Tibial nerve (tissue), 4 donors: Measurements from ENCODE around the gene C11orf65. TPM values are rescaled to one million over a fixed set of nuclear protein-coding genes. Genes with fewer than 3 reads are reported as not detected.
"Not testable (repeated sequence)": the region's sequence is repeated elsewhere in the genome, so short reads cannot be mapped to it uniquely, and the experiment has no call there.

Experiments
- DNase-seq, 2 donors: peaks; one replicate each; pipeline ENCODE4 v3.0.0-alpha.2; 2019; ENCODE audit warnings: low spot score in 2 of 2
- H3K27ac ChIP-seq, 4 donors: fragments of 200-600 bp; sonication (generic) in 3 of 4; one replicate each; pipeline ENCODE4 v1.5.1; 2017 to 2019; ENCODE audit warnings: mild to moderate bottlenecking in 1 of 4
- H3K27me3 ChIP-seq, 2 donors: fragments of 200-600 bp; sonication (generic) in 1 of 2; one replicate each; pipeline versions ENCODE4 v1.5.1 to v1.6.0; 2017 to 2019
- H3K36me3 ChIP-seq, 3 donors: fragments of 200-600 bp; sonication (generic); one replicate each; pipeline ENCODE4 v1.5.1; 2018 to 2019
- H3K4me1 ChIP-seq, 4 donors: fragments of 200-600 bp; sonication (generic) in 3 of 4; one replicate each; pipeline ENCODE4 v1.5.1; 2017 to 2019
- H3K4me3 ChIP-seq, 4 donors: fragments of 200-600 bp; sonication (generic) in 3 of 4; one replicate each; pipeline ENCODE4 v1.5.1; 2017 to 2019; ENCODE audit warnings: mild to moderate bottlenecking in 1 of 4, moderate library complexity in 1 of 4
- H3K9me3 ChIP-seq, 4 donors: fragments of 200-600 bp; sonication (generic) in 3 of 4; one replicate each; pipeline ENCODE4 v1.5.1; 2017 to 2019
- EP300 ChIP-seq, 2 donors: sonication (generic); formaldehyde crosslinking; IDR thresholded peaks; one replicate each; pipeline ENCODE4 v1.6.1; 2017; ENCODE audit warnings: antibody characterized with exemption in 2 of 2, mild to moderate bottlenecking in 1 of 2
- POLR2A ChIP-seq, 2 donors: fragments of 450-650 bp; IDR thresholded peaks; one replicate each; pipeline ENCODE4 v1.6.1; 2017; ENCODE audit warnings: antibody characterized with exemption in 2 of 2, mild to moderate bottlenecking in 2 of 2, moderate library complexity in 2 of 2
- WGBS, 2 donors: methylation state at CpG; one replicate each; pipeline ENCODE4 v1.1.5; 2018; 5-methylcytosine and 5-hydroxymethylcytosine counted together
- total RNA-seq, 4 donors: library from RNA; depleted of rRNA; stranded (reverse); fragments of >200 nt; gene quantifications; one replicate each; pipeline ENCODE4 v1.1.0, GENCODE V29; 2016
- TF ChIP-seq, protein P1 (sequence below), 5 experiments: fragments of 200-600 bp in 3 of 5; fragments of 450-650 bp in 2 of 5; sonication (generic) in 3 of 5; IDR thresholded peaks; one replicate each; pipeline ENCODE4 v1.5.1; 2016 to 2019; ENCODE audit warnings: antibody characterized with exemption in 5 of 5, mild to moderate bottlenecking in 3 of 5, moderate library complexity in 2 of 5

Gene C11orf65
- total RNA-seq, 4 donors from 2014 or later: 0.59 to 3.7 (median 0.84) TPM; not detected in 1

DNA sequence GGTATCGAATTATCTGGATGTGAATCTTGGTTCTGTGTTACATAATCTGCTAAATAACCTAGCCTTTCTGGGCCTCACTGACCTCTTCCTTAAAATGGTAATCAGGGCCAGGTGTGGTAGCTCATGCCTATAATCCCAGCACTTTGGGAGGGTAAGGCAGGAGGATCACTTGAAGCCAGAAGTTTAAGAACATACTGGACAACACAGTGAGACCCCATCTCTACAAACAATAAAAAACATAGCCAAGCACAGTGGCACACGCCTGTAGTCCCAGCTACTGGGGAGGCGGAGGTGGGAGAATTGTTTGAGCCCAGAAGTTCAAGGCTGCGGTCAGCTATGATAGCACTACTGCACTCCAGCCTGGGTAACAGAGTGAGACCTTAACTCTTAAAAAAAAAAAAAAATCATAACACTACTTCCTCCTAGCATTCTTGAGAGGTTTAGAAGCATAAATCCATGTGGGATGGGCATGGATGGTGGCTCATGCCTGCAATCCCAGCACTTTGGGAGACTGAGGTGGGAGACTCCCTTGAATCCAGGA, 72.5 kb downstream of the C11orf65 start:
- TF ChIP-seq, protein P1, sequence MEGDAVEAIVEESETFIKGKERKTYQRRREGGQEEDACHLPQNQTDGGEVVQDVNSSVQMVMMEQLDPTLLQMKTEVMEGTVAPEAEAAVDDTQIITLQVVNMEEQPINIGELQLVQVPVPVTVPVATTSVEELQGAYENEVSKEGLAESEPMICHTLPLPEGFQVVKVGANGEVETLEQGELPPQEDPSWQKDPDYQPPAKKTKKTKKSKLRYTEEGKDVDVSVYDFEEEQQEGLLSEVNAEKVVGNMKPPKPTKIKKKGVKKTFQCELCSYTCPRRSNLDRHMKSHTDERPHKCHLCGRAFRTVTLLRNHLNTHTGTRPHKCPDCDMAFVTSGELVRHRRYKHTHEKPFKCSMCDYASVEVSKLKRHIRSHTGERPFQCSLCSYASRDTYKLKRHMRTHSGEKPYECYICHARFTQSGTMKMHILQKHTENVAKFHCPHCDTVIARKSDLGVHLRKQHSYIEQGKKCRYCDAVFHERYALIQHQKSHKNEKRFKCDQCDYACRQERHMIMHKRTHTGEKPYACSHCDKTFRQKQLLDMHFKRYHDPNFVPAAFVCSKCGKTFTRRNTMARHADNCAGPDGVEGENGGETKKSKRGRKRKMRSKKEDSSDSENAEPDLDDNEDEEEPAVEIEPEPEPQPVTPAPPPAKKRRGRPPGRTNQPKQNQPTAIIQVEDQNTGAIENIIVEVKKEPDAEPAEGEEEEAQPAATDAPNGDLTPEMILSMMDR (IDR thresholded peaks at IDR 0.05): no peak
- TF ChIP-seq POLR2A (IDR thresholded peaks at IDR 0.05) (no peak), EP300 (IDR thresholded peaks at IDR 0.05) (no peak)
- H3K9me3 ChIP-seq: no peaks in the 10 kb centered on the region
- H3K36me3 ChIP-seq: peaks cover 0 to 11% (median 0%) of the 10 kb centered on the region in 3 donors
- H3K4me1 ChIP-seq: no peaks in the 10 kb centered on the region
- H3K27ac ChIP-seq: no peak overlapping the region
- no peaks in the 10 kb centered on the region for H3K27me3 ChIP-seq
- no peak overlapping the region for H3K4me3 ChIP-seq
- DNase-seq: no peak
- 92 to 93% methylated on average over 4 of the region's 4 CpGs for WGBS, 2 donors

DNA sequence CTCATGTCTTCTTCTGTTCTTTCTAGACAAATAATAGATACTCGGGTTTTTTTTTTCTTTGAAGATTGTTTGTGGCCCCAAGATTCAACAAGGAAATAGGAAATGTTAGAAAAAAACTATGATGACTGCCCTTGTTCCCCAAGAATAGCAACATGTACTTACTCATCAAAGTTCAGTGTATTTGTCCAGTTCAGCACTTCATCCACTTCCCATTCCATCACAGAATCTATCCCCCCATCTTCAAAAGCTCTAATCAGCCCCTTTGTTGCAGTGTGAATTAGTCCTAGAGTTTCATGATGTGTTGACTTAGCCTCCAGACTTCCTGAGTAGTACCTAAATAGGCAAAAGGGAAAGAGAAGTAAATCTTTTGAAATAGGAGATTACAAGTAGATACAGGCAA, 74.3 kb downstream of the C11orf65 start:
- WGBS, 2 donors: 44 to 54% methylated on average over 1 of the region's 1 CpG
- TF ChIP-seq, protein P1 (IDR thresholded peaks at IDR 0.05): no peak
- TF ChIP-seq EP300 (IDR thresholded peaks at IDR 0.05) (no peak), POLR2A (IDR thresholded peaks at IDR 0.05) (no peak)
- H3K4me1 ChIP-seq: no peaks in the 10 kb centered on the region

DNA sequence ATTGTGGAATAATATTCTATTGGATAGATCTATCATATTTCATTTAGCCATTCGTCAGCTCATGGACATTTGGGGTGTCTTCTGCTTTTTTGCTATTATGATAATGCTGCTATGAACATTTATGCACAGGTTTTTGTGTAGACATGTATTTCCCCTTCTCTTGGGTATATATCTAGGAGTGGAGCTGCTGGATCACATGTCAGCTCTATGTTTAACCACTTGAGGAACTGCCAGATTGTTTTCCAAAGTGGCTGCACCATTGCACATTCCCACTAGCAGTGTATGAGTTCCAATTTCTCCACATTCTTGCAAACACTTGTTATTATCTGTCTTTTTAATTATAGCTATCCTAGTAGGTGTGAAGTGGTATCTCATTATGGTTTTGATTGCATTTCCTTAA, 75.0 kb downstream of the C11orf65 start:
- no peaks in the 10 kb centered on the region for H3K4me1 ChIP-seq
- H3K9me3 ChIP-seq: no peaks in the 10 kb centered on the region
- TF ChIP-seq POLR2A (IDR thresholded peaks at IDR 0.05): no peak
- TF ChIP-seq, protein P1 (IDR thresholded peaks at IDR 0.05): no peak
- H3K27ac ChIP-seq: no peak overlapping the region
- DNase-seq: no peak
- no peaks in the 10 kb centered on the region for H3K27me3 ChIP-seq
- 73 to 82% methylated on average over 1 of the region's 1 CpG for WGBS, 2 donors
- peaks cover 0 to 11% (median 0%) of the 10 kb centered on the region in 3 donors for H3K36me3 ChIP-seq
- H3K4me3 ChIP-seq: no peak overlapping the region

More for the DNA sequence above, 74.3 kb downstream of the C11orf65 start:
- no peak overlapping the region for H3K27ac ChIP-seq
- no peak overlapping the region for H3K4me3 ChIP-seq
- no peak for DNase-seq
- H3K27me3 ChIP-seq: no peaks in the 10 kb centered on the region
- peaks cover 0 to 11% (median 0%) of the 10 kb centered on the region in 3 donors for H3K36me3 ChIP-seq
- H3K9me3 ChIP-seq: no peaks in the 10 kb centered on the region

DNA sequence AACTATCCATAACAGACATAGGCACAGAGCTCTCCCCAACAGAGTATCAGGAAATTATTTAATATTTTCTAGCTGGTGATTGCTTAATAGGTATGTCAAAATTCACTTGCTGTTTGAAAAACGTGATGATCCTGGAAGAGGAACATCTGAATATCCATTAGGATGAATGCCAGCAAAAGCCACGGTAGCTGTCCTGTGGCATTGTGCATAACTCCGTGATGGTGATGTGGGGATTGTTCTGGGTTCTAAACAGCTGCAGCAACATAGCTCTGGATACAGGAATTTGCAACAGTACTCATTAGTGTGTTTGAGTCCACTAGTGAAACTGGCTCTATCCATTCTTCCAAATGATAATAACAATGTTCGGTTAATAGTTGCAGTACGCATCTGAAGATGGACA, 78.8 kb downstream of the C11orf65 start:
- Histone ChIP-seq H3K36me3 (peaks cover 0 to 20% (median 0%) of the 10 kb centered on the region in 3 donors), H3K4me3 (no peak overlapping the region), H3K4me1 (no peaks in the 10 kb centered on the region), H3K27ac (no peak overlapping the region), H3K9me3 (no peaks in the 10 kb centered on the region), H3K27me3 (no peaks in the 10 kb centered on the region)
- no peak for TF ChIP-seq POLR2A (IDR thresholded peaks at IDR 0.05)
- TF ChIP-seq, protein P1 (IDR thresholded peaks at IDR 0.05): no peak
- TF ChIP-seq EP300 (IDR thresholded peaks at IDR 0.05): no peak
- 77 to 82% methylated on average over 5 of the region's 5 CpGs for WGBS, 2 donors
- no peak for DNase-seq

DNA sequence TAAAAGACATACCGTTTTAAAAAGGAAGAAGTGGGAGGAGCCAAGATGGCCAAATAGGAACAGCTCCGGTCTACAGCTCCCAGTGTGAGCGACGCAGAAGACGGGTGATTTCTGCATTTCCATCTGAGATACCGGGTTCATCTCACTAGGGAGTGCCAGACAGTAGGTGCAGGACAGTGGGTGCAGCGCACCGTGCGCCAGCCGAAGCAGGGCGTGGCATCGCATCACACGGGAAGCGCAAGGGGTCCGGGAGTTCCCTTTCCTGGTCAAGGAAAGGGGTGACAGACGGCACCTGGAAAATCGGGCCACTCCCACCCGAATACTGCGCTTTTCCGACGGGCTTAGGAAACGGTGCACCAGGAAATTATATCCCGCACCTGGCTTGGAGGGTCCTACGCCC, 93.8 kb downstream of the C11orf65 start:
- H3K36me3 ChIP-seq: peaks cover 0 to 24% (median 0%) of the 10 kb centered on the region in 3 donors
- not testable (repeated sequence) for H3K27ac ChIP-seq, H3K4me1 ChIP-seq, H3K9me3 ChIP-seq, DNase-seq, H3K4me3 ChIP-seq, H3K27me3 ChIP-seq
- 92 to 95% methylated on average over 24 of the region's 24 CpGs for WGBS, 2 donors

DNA sequence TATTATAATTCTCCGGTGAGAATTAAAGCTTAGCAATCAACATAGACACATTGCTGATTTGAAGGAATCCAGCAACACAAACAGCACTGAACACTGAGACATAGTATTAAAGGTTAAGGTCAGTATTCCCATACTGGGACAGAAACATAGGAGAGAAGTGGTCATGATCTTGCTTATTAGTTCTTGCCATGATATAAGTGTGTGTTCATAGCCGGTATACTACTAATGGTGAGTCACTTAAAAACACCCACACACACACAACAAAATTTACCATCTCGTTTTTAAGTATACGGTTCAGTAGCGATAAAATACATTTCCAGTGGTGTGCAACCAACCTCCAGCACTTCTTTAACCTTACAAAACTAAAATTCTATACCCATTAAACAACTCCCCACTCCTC, 96.3 kb downstream of the C11orf65 start:
- Histone ChIP-seq H3K27me3 (no peaks in the 10 kb centered on the region), H3K4me3 (no peak overlapping the region), H3K27ac (no peak overlapping the region), H3K9me3 (peaks cover 0 to 7% (median 0%) of the 10 kb centered on the region in 4 donors), H3K4me1 (peaks cover 0 to 8% (median 0%) of the 10 kb centered on the region in 4 donors), H3K36me3 (peaks cover 0 to 39% (median 0%) of the 10 kb centered on the region in 3 donors)
- TF ChIP-seq POLR2A (IDR thresholded peaks at IDR 0.05): no peak
- TF ChIP-seq, protein P1 (IDR thresholded peaks at IDR 0.05): no peak
- TF ChIP-seq EP300 (IDR thresholded peaks at IDR 0.05): no peak
- 76 to 77% methylated on average over 5 of the region's 5 CpGs for WGBS, 2 donors
- DNase-seq: no peak
